BLaER1 treated with 17β-estradiol and CSF1 and Interleukin-3, amounts not matched to agents 10 nM and 100 nM (cell line): Measurements from ENCODE around the gene PDHA1.

ENCODE experiments used
- H3K27ac ChIP-seq, 11 experiments: shearing (Covaris generic); formaldehyde crosslinking; 2 replicates each; pipeline ENCODE4 v1.8.1; 2022
- H3K27me3 ChIP-seq, 11 experiments: shearing (Covaris generic); formaldehyde crosslinking; 2 replicates each; pipeline ENCODE4 v1.8.1; 2022
- H3K36me3 ChIP-seq, 11 experiments: shearing (Covaris generic); formaldehyde crosslinking; 2 replicates each; pipeline ENCODE4 v1.8.1; 2022
- H3K4me1 ChIP-seq, 10 experiments: shearing (Covaris generic); formaldehyde crosslinking; 2 replicates each; pipeline ENCODE4 v1.8.1; 2022
- H3K4me2 ChIP-seq, 11 experiments: shearing (Covaris generic); formaldehyde crosslinking; 2 replicates each; pipeline ENCODE4 v1.8.1; 2022
- H3K4me3 ChIP-seq, 10 experiments: shearing (Covaris generic); formaldehyde crosslinking; 2 replicates each; pipeline ENCODE4 v1.8.1; 2022
- H3K9ac ChIP-seq, 11 experiments: shearing (Covaris generic); formaldehyde crosslinking; 2 replicates each; pipeline ENCODE4 v1.8.1; 2022
- H3K9me3 ChIP-seq, 11 experiments: shearing (Covaris generic); formaldehyde crosslinking; replicated peaks in 1 of 11; 2 replicates each; pipeline ENCODE4 v1.8.1; 2022
- H4K20me1 ChIP-seq, 11 experiments: shearing (Covaris generic); formaldehyde crosslinking; 2 replicates each; pipeline ENCODE4 v1.8.1; 2022
- Cebpa-rat ChIP-seq, 11 experiments: shearing (Covaris generic); IDR thresholded peaks; 2 replicates each; pipeline ENCODE4 v1.8.1; 2022

PDHA1 gene

DNA sequence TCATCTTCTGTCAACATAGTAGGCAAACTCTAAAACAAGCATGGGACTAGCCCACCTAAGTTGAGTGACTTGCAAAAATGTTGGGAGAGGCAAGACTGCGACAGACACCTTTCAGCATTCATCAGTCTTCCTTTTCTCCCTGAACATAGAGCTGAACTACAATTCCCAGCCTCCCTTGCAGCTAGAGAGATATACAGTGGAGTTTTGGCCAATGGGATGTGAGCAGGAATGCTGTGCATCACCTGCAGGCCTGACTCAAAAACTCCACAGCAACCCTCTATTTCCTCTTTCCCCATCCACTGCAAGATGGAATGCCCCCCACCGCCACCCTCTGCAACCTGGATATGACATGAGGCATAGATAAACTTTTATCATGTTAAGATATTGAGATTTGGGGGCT is 66.5 kb downstream of the PDHA1 start:
- no peak overlapping the region for H3K9ac ChIP-seq
- H3K4me1 ChIP-seq = no peaks in the 10 kb centered on the region
- H3K9me3 ChIP-seq = peaks cover 12 to 22% (median 14%) of the 10 kb centered on the region in 11 experiments
- H3K4me3 ChIP-seq = no peak overlapping the region
- H4K20me1 ChIP-seq = no peaks in the 10 kb centered on the region
- H3K27ac ChIP-seq = no peak overlapping the region
- TF ChIP-seq Cebpa-rat (IDR thresholded peaks at IDR 0.05) = no peak
- peaks cover 0 to 9% (median 0%) of the 10 kb centered on the region in 11 experiments; a peak in 4 of 22 replicates for H3K36me3 ChIP-seq
- no peaks in the 10 kb centered on the region for H3K27me3 ChIP-seq
- H3K4me2 ChIP-seq = no peak overlapping the region
